Glomerular visceral epithelial cell (primary cell): ENCODE measurements around the gene TAF15.

Source experiments
- DNase-seq: peaks from one replicate; pipeline ENCODE4 v3.0.0-alpha.2; 2016; ENCODE audit errors: extremely low spot score

Gene TAF15

DNA sequence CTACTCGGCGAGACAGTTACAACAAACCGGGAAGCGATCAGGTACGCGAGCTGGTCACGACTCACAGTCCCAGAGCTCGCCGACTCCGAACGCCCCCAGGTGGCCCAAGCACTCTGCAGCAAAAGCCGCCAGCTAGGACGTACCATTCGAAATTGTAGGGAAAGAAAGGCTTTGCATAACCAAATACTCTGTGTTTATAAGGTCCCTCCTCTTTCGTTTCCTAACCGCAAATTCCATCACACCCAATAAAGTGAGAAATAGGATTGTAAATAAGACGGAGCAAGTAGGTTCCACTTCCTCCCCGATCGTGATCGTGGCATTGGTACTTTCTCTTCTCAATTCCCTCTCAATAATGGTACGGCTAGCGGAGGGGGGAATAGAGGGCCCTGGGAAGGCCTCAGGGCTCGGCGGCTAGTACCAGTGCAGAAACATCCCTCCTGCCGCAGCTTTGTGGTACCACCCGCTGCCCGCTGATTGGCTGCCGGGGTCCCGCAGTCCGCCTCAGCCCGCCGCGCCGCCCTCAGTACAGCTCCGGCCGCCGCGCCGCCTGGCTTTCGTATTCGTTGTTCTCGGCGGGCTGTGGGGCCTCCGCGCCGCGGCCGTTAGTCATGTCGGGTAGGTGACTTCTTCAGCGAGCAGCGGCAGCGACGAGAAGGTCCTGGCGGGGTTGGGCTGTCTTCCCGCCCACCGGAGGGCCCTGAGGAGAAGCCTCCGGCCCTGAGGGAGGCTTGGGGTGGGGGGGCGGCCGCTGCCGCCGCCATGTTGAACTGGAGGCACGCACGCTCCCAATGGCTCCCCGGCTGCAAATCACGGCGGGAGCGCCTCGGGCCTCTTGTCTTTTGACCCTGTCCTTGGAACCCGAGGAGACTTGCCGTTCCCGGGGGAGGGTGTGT, at the start of gene TAF15:
TAF15 (plus strand) TSS at position 523 of the 893 bp plus-strand sequence; CDS start at position 609, 86 bp downstream.
- peak; percentile 99 for DNase-seq

DNA sequence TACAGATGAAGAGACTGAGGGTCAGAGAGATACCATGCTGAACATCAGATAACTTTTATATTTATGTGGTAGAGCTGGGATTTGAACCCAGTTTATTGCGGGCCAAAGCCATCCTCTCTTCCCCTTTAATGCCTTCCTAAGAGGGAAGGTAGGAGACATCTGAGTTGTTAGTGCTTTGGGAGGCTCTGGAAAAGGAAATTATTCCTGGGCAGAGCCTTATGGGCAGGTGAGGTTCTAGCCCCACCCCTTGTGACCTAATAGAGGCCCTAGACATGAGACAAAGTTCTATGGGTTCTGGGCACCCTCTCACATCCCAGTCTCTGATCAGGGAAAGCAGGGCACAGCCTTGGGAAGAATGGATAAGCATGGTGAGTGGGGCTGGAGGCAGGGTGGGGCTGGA, 48.7 kb upstream of the TAF15 start, which contains the start of gene C17orf50:
C17orf50 (plus strand) TSS at position 301 of the 400 bp plus-strand sequence; CDS start at position 356, 55 bp downstream.
- no peak for DNase-seq

DNA sequence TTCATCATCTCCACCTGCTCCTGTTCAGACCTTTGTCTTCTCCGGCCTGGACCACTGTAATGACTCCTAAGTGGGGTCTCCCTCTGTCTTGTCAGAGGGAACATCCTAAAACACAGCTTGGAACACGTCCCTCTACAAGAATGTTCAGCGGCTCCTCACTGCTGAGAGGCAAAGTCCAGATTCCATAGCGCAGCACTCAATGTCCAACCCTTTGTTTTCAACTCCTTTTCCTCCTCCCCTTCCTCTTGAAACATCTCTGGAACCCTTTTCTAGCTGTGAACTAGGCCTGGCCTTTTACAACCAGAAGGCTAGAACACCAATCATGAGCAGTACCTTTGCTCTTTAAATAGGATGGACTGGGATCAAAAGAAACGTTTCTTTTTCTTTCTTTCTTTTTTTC, 47.7 kb upstream of the TAF15 start:
- no peak for DNase-seq

DNA sequence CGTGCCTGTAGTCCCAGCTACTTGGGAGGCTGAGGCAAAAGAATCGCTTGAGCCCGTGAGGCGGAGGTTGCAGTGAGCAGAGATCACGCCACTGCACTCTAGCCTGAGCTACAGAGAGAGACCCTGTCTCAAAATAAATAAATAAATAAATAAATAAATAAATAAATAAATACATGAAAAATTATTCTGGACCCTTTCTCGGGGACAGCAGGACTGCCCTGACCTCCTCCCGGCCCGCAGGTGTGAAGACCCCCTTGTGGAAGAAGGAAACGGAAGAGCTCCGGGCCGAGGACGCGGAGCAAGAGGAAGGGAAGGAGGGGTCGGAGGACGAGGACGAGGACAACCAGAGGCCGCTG, 45.5 kb upstream of the TAF15 start:
- DNase-seq, result no peak

DNA sequence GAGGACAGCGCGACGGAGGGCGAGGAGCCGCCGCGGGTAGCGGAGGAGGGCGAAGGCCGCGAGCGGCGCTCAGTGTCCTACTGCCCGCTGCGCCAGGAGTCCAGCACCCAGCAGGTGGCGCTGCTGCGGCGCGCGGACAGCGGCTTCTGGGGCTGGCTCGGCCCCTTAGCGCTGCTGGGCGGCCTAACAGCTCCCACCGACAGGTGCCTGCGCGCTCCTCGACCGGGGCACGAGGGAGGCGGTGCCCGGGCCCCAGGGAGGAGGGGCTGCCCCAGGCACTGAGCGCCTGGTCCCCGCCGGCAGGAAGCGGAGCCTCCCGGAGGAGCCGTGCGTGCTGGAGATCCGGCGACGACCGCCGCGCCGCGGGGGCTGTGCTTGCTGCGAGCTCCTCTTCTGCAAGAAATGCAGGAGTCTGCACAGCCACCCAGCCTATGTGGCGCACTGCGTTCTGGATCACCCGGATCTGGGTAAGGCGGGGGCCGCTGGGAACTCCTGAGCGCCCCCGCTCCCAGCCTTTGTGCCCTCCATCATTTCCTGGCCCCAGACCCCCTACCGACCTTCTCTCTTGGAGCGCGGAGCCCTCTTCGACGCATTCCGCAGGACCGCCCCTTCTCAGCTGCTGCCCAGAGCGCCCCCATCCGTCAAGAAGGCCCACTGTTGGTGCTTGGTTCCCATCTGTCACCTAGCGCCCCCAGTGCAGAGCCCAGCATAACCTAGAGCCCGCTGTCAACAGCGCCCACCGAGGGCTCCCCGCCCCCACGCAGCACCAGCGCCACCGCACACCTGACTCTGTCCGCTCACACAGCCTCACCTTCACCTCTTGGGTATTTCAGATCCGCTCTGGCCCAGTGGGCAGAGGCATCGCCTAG, 44.9 kb upstream of the TAF15 start:
- peak; percentile 95 for DNase-seq

DNA sequence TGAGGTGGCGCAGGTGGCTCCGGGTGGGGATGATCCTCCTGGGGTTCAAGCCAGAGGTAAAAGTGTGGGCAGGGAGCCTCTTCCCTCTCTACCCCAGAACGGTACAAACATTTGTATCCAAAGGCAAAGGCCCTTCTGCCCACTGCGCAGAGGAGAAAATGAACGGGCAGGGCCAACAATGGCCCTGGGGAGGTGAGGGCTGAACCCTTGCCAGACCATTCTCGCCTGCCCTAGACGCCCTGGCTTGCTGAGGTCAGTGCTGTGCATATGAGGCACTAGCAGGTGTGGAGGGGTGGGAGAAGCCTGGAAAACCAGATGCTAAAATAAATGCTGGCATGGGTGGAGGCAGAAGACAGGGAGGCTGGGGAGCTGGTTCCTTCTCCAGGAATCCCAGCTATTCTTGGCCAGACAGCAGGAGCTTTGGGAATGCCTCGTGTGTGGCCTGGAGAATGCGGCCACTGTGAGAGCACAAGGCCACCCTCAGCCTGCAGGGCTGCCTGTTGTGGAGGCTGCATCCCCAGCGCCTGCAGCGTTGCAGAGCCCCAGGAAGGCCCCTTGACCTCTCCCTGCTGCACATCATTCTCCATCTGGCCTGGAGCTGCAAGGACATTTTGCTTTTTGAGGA, 44.1 kb upstream of the TAF15 start:
- no peak for DNase-seq

DNA sequence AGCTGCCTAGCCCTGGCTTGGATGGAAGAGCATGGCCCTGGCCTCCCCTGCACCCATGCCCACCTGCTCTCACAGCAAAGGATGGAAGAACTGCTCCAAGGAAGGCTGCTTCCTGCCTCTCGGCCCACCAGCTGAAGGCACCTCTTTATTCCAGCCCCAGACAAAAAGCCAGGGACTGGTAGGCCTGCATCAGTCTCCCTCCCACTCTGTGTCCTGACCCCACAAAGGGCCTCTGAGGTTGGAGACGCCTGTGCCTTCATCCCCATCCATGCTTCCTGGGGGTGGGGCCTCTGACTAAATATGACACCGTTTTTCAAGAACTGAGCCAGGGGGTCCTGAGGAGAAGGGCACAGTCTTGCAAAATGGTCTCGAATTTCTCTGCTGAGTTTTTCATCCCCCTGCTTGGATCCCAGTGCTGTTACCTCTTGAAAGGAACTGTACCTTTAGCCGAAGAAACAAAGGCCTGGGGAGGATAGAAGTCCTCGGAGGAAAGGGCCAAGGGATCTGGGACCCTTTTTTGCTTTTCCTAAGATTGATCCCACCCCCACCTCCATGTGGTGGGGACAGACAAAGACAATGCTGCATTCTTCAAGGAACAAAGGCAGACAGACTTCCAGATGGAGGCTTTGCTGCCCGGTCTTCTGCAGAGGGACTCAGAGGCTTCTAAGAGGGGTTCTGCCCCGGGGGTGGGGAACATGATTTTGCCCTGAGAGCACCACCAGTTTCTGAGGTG, 43.4 kb upstream of the TAF15 start:
- DNase-seq, result no peak

DNA sequence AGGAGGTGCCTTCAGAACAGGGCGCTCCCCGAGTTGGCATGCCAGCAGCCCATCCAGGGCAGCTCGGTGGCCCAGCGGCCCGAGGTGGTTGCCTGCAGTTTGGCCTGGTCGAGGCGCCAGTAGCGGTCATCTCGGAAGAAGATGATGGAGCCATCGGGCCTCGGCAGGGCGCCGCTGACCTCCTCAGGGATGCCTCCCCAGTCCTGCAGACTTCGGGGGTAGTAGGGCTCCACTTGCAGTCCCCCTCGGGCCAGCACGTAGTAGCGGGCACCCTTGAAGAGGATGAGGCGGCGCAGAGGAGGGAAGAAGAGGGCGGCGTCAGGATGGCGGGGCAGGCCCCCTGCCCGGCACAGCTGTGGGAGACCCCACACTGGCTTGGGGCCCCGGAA, 42.8 kb upstream of the TAF15 start:
- DNase-seq, result no peak

DNA sequence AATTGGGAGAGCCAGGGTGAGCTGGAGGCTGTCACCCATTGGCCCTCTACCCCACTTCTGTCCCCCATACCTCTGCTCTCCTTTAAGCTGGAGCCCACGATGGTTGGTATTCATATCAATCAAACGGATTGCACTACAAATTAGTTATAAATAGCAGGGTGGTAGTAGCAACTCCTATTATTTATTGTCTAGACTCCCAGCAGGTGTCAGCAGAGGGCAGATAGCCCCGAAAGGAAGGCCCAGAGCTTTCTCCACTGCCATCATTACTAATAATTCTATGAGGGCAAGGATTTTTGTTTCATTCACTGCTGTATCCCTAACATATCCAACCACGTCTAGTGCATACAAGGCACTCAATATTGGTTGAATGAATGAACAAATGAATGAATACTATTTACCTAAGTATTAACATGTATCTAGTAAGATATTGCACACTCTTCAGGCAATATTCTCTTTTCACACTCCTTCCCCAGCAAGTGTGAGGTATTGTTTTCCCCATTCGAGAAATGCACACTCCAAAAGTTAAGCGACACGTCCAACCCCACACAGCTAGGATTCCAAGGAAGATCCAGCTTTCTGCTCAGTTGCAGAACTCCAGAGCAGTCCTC, 42.3 kb upstream of the TAF15 start:
- DNase-seq, result peak; percentile 58

DNA sequence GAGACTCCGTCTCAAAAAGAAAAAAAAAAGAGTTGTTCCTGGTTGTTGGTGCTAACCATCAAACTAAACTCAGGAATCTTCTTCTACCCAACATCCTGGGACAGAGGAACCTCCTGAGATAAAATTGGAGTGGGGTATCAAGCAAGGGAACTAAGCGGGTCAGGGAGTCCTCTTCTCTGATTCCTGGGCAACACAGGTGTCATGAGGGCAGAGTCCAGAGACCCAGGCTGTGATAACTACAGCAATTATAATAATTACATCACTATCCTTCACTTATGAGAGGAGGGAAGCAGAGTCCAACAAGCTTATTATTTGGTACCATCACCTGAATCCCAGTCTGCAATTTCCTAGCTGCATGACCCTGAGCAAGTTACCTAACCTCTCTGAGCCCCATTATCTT, 40.5 kb upstream of the TAF15 start:
- no peak for DNase-seq

DNA sequence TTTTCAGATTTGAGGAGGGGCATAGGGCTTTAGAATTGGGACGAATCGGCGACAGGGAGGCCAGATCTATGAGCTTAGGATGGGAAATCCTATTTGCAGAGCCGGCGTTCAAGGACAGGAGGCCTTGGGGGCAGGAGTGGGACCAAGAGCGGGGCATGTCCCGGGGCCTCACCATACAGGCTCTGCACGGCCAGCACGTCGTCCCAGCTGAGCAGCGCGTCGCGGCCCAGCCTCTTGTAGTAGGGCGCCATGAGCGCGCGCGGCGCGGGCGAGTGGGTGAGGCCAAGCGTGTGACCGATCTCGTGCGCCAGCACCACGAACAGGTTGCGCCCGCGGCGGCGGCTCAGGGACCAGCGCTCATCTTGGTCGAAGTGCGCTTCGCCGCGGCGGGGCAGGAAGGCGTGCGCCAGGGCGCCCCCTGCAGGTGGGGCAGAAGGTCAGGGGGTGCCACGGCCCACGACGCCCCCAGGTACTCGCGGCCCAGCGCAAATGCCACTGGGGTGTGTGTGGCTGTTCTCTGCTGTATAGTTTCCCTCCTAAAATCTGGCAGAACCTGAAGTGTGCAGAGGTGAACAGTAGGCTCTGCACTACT, 39.3 kb upstream of the TAF15 start:
- DNase-seq, result no peak

DNA sequence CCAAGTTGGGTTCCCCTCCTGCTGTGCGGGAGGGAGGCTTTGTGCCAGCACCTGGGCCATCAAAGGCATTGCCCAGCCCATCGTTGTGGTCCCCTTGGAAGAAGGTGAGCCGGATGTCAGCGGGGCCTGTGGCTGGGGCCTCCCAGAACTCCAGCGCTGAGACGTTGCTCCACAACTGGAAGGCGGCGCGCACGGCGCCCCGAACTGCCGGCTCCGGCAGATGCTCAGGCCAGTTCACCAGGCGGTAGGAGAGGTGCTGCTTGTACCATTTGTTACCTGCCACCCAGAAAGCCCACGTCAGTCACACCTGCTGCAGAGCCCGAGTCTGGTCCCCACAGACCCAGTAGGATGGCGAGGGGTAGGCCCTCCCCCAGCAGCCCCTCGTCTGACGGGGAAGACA, 36.2 kb upstream of the TAF15 start:
- no peak for DNase-seq

DNA sequence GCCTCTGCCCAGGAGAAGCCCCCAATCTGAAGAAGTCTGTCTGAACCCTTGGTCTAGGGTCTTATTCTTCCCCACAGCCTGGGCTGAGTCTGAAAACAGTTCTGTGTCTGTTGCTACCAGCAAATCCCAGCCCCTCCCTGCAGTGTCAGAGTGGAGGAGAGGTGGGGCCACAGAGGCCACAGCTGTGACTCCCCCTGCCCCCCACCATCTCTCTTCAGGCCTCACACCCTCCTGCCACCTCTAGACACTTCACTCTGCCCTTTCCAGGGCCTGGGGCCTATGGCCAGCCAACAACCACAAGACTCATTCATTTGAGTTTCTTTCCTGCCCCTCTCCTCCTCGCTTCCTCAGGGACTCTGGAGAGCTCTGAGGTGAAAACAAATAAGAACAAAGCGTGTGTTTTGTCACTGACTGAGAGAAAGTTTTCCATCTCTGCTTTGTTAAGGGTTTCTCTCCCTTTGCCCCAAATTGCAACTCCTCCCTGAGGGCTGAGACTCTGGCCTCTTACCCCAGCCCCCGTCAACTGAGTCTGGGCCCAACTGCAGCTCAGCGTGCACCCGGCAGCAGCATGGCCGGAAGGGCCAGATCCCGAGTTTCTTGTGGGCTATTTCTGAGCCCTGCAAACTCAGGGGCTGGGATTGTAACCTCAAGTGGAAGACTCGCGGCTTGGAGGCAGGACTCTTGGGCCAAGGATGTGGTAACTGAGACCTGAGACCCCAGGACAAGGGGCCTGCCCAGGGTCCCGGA, 35.4 kb upstream of the TAF15 start:
- DNase-seq, result no peak

DNA sequence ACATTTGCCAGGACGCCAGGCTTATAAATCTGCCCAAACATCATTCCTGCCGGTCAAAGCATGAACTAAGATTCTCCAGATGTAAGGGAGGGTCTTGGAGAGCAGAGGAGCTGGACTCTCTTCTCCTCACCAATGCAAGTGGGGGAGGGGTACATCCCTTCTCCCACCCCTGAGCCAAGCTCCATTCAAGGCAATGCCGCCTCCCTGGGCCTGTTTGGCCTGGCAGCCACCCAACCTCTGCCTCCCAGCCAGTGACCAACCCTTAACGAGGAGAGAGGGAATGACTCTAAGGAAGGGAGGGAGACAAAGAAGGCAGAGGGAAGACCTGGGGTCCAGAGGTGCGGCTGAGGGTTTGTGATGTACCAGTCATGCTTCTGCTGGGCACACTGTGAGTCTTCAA, 34.8 kb upstream of the TAF15 start:
- peak; percentile 68 for DNase-seq

DNA sequence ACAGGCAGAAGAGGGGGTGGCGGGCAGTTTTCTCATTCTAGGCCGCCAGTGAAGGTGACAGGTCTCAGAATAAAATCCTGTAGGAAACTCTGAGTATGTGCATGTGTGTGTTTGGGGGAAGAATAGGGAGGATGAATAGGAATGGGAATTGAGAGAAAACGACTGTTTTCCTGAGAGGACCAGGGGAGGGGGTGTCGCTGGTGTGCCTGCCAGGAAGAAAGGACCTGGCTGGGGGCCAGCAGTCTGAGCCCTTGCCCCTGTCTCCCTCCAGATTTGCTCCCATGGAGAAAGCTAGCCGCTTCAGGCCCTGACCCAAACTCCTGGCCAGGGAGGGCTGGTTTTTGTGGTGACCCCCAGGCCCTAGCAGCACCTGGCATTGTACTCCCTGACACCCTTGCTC, 34.2 kb upstream of the TAF15 start:
- DNase-seq, result no peak

DNA sequence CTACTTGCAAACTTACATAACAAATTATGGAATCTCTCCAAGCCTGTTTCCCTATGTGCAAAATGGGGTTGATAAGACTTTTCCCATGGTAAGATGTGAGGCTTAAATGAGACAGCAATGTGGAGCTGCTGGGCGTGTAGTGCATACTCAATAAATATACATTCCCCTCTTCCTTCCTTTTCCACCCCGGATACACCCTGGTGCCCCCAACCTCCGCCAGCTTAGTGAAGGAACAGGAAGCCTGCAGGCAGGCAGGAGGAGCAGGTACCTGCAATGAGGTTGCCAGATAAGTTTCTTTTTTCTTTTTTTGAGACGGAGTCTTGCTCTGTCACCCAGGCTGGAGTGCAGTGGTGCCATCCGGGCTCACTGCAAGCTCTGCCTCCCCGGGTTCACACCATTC, 33.7 kb upstream of the TAF15 start:
- no peak for DNase-seq

DNA sequence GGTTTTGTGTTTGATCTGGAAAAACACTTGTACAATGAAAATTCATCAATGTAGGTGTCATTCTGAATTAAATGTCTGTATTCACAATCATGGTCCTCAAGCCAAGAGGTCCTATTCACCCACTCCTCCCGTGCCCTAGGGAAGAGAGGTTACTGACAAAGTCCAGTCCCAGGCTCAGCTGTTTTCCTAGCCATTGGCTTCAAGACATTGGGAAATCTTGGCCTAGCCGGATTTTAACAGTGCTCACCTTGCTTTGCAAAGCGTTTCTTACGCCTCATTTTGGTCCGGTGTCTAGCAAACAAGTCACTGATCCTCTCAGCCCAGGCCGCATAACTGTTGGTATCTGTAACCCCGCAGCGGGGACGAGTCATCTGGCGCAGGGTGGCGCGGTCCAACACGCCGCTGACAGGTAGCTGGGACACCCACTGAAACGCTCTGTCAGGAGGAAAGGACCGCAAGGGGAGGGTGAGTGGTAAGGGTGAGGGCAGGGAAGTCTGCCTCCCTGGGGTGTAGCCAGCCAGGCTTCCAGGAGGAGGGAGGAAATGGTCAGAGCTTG, 30.6 kb upstream of the TAF15 start:
- peak; percentile 49 for DNase-seq

DNA sequence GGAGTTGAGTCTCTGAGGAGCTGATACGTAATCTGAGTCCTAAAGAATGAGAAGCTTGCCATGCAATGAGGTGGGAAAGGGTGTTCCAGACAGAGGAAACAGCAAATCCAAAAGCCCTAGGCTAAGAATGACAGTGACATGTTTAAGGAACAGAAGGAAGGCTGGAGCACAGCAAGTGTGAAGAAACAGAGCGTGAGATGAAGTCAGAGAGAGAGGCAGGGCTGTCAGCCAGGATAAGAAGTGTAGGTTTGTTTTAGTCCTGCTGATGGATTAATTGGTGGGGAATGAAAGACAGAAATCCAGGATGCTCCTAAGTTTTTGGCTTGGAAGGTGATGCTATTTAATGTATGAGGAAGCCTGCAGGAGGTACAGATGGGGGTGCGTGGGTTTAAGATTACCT, 28.3 kb upstream of the TAF15 start:
- DNase-seq, result no peak

DNA sequence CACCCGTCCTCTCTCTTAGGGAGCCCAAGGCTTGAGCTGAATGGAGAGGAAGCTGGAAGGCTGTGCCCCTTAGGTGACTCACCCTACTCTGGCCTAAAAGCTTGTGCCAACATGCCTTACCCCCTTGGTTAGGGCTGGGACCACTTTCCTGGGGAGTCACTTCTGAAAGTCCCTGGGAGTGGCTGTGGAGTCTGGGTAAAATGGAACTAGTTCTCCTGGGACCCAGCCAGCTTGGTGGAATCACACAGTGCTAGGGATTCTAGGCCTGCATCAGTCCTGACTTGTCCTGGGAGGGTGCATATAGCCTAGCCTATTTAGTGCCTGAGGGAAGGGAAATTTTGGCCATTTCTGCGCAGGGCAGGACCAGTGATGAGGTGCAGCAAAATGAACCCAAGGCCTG, 24.4 kb upstream of the TAF15 start:
- peak; percentile 22 for DNase-seq

DNA sequence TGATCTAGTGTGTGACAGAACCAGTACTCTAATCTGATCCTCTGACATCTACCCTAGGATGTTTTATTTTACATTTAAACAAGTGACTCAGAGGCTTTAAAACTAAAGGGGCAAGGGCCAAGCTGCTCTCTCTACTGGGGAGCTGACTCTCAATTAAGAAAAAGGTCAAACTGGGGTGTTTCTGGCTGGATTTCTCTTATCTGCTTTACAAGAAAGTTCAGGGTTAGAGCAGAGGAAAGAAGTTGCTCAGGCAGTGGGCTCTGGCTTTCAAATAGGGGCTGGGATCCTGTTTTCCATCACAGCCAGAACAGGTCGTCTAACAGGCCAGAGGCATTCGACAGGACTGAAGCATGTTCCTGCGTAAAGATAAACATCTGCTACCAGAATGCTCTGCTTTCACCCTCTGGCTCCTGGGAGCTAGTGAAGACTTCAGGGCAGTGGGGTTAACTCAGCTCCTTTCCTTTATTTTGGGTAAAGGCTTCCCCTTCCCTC, 22.3 kb upstream of the TAF15 start:
- no peak for DNase-seq
